Measurements from ENCODE around the gene RUSF1.

- TF ChIP-seq POLR2AphosphoS5 (IDR thresholded peaks at IDR 0.05; ENCODE audit: low read depth, low read length) (no peak), TAF1 (IDR thresholded peaks at IDR 0.05; ENCODE audit: borderline replicate concordance, insufficient read depth, low read length) (no peak), REST (IDR thresholded peaks at IDR 0.05; ENCODE audit: insufficient read depth in 1 of 2, low read depth in 2 of 2, low read length in 2 of 2) (no peak), FOXP2 (optimal IDR thresholded peaks at IDR 0.05; ENCODE audit: borderline replicate concordance, extremely low read depth, extremely low read length, insufficient read depth) (no peak)
Measured at GRCh38 chr16:31483081-31483480, 25.1 kb downstream of the RUSF1 start, which contains the start of gene SLC5A2.
